NCI-H2029 treated with DMSO at 0.1 percent for 48 hours (cell line): Measurements from ENCODE around the gene GTF2A2.

Experiments
- DNase-seq: peaks from one replicate; lab custom pipeline; 2025; lab: John Stamatoyannopoulos, UW

The GTF2A2 gene

DNA sequence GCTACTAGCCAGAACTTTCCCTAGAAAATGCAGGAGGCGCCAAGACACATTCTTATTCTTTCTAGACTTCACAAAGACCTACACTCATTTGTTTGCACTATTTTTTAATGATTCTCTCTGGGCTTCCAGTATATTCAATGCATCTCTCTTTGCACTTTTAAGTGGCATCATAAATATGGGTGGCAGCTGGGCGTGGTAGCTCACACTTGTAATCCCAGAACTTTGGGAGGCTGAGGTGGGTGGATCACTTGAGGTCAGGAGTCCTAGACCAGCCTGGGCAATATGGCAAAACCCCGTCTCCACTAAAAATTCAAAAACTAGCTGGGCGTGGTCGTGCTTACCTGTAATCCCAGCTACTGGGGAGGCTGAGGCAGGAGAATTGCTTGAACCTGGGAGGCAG is 51.3 kb downstream of the GTF2A2 start:
- no peak for DNase-seq

- no peak for DNase-seq
Observed at GRCh38 chr15:59598461-59598860, 58.9 kb downstream of the GTF2A2 start.

GRCh38 chr15:59596640-59597039 is 60.7 kb downstream of the GTF2A2 start:
- no peak for DNase-seq

- DNase-seq = no peak
Observed at GRCh38 chr15:59595434-59595915, 61.8 kb downstream of the GTF2A2 start.

DNA sequence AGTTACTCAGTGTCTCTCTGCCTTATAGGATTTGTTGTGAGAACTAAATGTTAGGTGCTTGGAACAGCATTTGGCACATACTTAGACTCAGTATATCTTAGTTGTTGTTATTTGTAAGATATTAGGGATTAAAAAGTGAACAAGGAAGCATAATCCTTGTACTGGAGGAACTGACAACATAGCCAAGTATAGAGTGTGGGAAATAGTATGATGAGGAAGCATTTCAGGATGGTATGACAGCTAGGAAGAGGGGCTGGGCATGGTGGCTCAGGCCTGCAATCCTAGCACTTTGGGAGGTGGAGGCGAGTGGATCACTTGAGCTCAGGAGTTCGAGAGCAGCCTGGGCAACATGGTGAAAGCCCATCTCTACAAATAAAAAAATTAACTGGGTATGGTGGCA is 62.3 kb downstream of the GTF2A2 start:
- DNase-seq = no peak

- no peak for DNase-seq
Observed at GRCh38 chr15:59594493-59594942, 62.8 kb downstream of the GTF2A2 start.

DNA sequence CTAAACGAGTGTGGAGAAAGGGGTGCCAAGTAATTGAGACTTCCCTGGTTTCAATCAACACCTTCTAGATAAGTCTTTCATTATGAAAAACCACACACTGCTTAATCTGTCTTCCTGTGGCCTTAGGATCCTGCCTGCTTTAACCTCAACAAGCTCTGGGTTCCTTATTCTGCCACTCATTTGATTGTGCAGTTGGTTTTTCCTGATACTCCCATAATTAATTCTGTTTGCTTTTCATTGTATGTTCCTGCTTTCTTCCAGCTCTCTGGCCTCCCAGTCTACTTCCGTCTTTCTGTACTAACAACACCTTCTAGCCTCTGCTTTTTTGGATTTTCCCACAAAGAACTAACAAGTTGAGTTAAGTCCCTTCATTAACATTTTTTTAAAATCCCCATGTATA is 66.0 kb downstream of the GTF2A2 start:
- no peak for DNase-seq

DNA sequence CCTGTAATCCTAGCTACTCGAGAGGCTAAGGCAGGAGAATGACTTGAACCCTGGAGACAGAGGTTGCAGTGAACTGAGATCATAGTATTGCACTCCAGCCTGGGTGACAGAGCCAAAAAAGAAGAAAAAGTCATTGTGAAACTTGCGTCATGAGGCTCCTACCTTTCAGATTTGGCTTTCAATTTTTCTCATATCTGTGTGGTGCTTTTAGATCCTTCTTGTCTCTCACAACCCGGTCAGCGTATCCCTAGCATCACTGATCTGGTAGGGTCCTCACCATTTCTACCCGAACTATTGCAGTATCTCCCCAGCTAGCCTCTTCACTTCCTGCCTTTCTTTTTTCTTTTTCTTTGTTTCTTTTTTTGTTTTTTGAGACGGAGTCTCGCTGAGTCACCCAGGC is 67.3 kb downstream of the GTF2A2 start:
- no peak for DNase-seq
